ENCODE measurements around the gene ARHGAP6. TPM values are rescaled to one million over a fixed set of nuclear protein-coding genes. Genes with fewer than 3 reads are reported as not detected.

The ARHGAP6 gene
- total and polyA plus RNA-seq, 2 donors from 2014 or later = 6.0 to 20.4 TPM

DNA sequence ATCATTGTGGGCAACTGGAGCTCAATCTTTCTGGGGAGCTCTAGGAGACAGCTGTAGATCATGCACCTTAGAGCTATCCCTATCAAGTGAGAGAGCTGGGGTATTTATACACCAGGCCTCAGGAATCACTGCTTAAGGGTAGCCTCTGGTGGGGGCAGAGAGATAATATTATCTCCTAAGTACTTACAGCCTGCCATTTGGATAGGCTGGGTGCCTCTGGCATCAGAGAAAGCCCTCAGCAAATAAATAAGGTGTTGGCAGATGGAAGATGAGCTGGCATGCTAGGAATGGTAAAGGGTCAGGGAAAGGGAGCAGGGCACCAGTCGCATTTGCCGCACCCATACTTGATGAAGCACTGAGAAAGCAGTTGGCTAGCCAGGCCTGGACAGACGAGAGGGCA lies 478.7 kb downstream of the ARHGAP6 start:
- FAIRE-seq (no peak), DNase-seq (no peak)
- intact Hi-C loops (cut with DNase I) = no loop called here
- Histone ChIP-seq H3K9ac (ENCODE audit: low read length in 3 of 3) (no peak overlapping the region), H3K27ac (ENCODE audit: low read depth in 2 of 2, low read length in 2 of 2) (no peak overlapping the region), H3K4me3 (ENCODE audit: low read length in 3 of 3) (no peak overlapping the region), H3K27me3 (ENCODE audit: control insufficient read depth, insufficient read depth, low read length) (peaks cover 2% of the 10 kb centered on the region), H3K9me3 (ENCODE audit: control insufficient read depth in 2 of 3, insufficient read depth in 1 of 3, low read length in 3 of 3) (no peaks in the 10 kb centered on the region), H3K4me1 (ENCODE audit: control insufficient read depth in 2 of 3, insufficient read depth in 2 of 3, low read depth in 1 of 3, low read length in 3 of 3) (no peaks in the 10 kb centered on the region), H3K36me3 (ENCODE audit: control insufficient read depth in 2 of 3, insufficient read depth in 3 of 3, low read length in 3 of 3) (no peaks in the 10 kb centered on the region)
- TF ChIP-seq, protein P1, sequence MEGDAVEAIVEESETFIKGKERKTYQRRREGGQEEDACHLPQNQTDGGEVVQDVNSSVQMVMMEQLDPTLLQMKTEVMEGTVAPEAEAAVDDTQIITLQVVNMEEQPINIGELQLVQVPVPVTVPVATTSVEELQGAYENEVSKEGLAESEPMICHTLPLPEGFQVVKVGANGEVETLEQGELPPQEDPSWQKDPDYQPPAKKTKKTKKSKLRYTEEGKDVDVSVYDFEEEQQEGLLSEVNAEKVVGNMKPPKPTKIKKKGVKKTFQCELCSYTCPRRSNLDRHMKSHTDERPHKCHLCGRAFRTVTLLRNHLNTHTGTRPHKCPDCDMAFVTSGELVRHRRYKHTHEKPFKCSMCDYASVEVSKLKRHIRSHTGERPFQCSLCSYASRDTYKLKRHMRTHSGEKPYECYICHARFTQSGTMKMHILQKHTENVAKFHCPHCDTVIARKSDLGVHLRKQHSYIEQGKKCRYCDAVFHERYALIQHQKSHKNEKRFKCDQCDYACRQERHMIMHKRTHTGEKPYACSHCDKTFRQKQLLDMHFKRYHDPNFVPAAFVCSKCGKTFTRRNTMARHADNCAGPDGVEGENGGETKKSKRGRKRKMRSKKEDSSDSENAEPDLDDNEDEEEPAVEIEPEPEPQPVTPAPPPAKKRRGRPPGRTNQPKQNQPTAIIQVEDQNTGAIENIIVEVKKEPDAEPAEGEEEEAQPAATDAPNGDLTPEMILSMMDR (IDR thresholded peaks at IDR 0.05; ENCODE audit: borderline replicate concordance, extremely low read depth, insufficient read depth) = no peak

DNA sequence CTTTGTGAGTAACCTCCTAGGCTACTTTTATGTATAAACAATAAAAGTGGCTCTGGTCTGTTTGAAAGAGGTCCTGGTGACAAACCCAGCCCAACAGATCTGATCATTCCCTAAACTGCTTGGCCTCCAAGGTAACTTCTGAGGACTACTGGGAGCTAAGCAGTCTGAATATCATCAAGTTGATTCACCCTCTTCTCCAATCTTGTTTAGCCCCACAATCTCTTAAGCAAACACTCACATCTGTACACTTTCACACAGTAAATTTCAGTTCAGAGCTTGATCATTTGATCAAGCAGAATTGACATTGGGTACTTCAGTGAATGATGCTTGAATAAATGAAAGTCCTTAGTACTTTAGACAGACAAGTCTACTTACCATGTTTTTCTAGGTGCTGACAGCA lies 479.9 kb downstream of the ARHGAP6 start:
- H3K4me3 ChIP-seq (ENCODE audit: low read length in 3 of 3) = no peak overlapping the region
- intact Hi-C loops (cut with DNase I) = no loop called here
- DNase-seq (no peak), FAIRE-seq (no peak)
- no peak overlapping the region for H3K9ac ChIP-seq (ENCODE audit: low read length in 3 of 3)
- H3K4me1 ChIP-seq (ENCODE audit: control insufficient read depth in 2 of 3, insufficient read depth in 2 of 3, low read depth in 1 of 3, low read length in 3 of 3) = no peaks in the 10 kb centered on the region
- no peak overlapping the region for H3K27ac ChIP-seq (ENCODE audit: low read depth in 2 of 2, low read length in 2 of 2)
- H3K27me3 ChIP-seq (ENCODE audit: control insufficient read depth, insufficient read depth, low read length) = peaks cover 2% of the 10 kb centered on the region
- H3K36me3 ChIP-seq (ENCODE audit: control insufficient read depth in 2 of 3, insufficient read depth in 3 of 3, low read length in 3 of 3) = no peaks in the 10 kb centered on the region
- TF ChIP-seq, protein P1 (IDR thresholded peaks at IDR 0.05; ENCODE audit: borderline replicate concordance, extremely low read depth, insufficient read depth) = no peak
- H3K9me3 ChIP-seq (ENCODE audit: control insufficient read depth in 2 of 3, insufficient read depth in 1 of 3, low read length in 3 of 3) = no peaks in the 10 kb centered on the region

DNA sequence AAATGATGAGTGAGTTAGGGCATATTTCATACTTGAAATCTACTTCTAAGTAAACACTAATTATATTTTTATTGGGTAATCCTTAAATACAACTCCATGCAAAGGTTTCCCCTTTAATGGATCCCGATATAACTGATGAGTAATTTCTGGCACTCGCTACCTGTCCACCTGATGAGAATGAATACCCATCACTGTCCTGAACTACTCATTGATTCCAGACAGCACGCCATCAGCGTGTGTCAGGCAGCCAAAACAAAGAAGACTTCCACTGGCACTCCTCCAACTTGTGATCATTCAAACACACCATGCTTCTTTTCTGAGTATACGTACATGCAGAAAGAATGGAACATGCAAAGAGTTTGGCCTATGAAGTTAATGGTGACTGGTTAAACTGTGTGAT lies 485.1 kb downstream of the ARHGAP6 start:
- H3K27me3 ChIP-seq (ENCODE audit: control insufficient read depth, insufficient read depth, low read length) = peaks cover 7% of the 10 kb centered on the region
- H3K9ac ChIP-seq (ENCODE audit: low read length in 3 of 3) = no peak overlapping the region
- FAIRE-seq (no peak), DNase-seq (no peak)
- intact Hi-C loops (cut with DNase I) = no loop called here
- no peaks in the 10 kb centered on the region for H3K9me3 ChIP-seq (ENCODE audit: control insufficient read depth in 2 of 3, insufficient read depth in 1 of 3, low read length in 3 of 3)
- no peak overlapping the region for H3K27ac ChIP-seq (ENCODE audit: low read depth in 2 of 2, low read length in 2 of 2)
- TF ChIP-seq, protein P1 (IDR thresholded peaks at IDR 0.05; ENCODE audit: borderline replicate concordance, extremely low read depth, insufficient read depth) = no peak
- peaks cover 2 to 9% (median 2%) of the 10 kb centered on the region in 3 donors for H3K36me3 ChIP-seq (ENCODE audit: control insufficient read depth in 2 of 3, insufficient read depth in 3 of 3, low read length in 3 of 3)
- no peak overlapping the region for H3K4me3 ChIP-seq (ENCODE audit: low read length in 3 of 3)
- H3K4me1 ChIP-seq (ENCODE audit: control insufficient read depth in 2 of 3, insufficient read depth in 2 of 3, low read depth in 1 of 3, low read length in 3 of 3) = no peaks in the 10 kb centered on the region

DNA sequence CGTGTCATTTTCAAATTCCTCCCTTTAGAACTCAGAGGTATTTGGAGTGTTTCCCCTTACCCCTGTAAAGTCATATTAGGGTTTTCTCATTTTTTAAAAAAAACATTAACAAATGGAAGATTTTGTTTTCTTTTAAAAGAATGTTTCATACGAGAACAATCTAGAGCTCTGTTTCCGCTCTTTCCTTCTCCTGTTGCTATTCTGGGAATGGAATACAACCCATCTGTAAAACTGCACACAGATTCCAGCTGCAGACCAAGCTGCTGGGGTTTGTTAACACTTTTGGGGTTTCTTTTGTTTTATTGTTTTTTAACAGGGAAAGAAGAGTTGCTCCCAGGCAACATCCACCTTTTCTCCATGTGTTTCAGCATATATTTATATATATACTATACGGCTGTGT lies 493.3 kb downstream of the ARHGAP6 start:
- DNase-seq (no peak), FAIRE-seq (no peak)
- Histone ChIP-seq H3K9me3 (ENCODE audit: control insufficient read depth in 2 of 3, insufficient read depth in 1 of 3, low read length in 3 of 3) (no peaks in the 10 kb centered on the region), H3K27me3 (ENCODE audit: control insufficient read depth, insufficient read depth, low read length) (peaks cover 1% of the 10 kb centered on the region), H3K9ac (ENCODE audit: low read length in 3 of 3) (no peak overlapping the region), H3K4me3 (ENCODE audit: low read length in 3 of 3) (no peak overlapping the region), H3K4me1 (ENCODE audit: control insufficient read depth in 2 of 3, insufficient read depth in 2 of 3, low read depth in 1 of 3, low read length in 3 of 3) (no peaks in the 10 kb centered on the region), H3K36me3 (ENCODE audit: control insufficient read depth in 2 of 3, insufficient read depth in 3 of 3, low read length in 3 of 3) (no peaks in the 10 kb centered on the region), H3K27ac (ENCODE audit: low read depth in 2 of 2, low read length in 2 of 2) (no peak overlapping the region)
- TF ChIP-seq, protein P1 (IDR thresholded peaks at IDR 0.05; ENCODE audit: borderline replicate concordance, extremely low read depth, insufficient read depth) = no peak
- intact Hi-C loops (cut with DNase I) = no loop called here

All from kidney (tissue), 14 donors.